HCT116 (cell line): ENCODE results near the gene CDH5. TPM values are rescaled to one million over a fixed set of nuclear protein-coding genes. Genes with fewer than 3 reads are reported as not detected.

Source experiments
- ATAC-seq: fragments of 200-7000 bp; cut with Tn5 transposase; 2 replicates; pipeline ENCODE4 v1.9.1; 2020; ENCODE audit warnings: mild to moderate bottlenecking, moderate library complexity
- BruUV-seq: library from RNA; stranded (reverse); fragments of 400-500 nt; replicated peaks from 2 replicates; lab custom pipeline; 2021; lab: Mats Ljungman, UMichigan
- CTCF ChIA-PET: fragments of 300-600 bp; sonication (Branson Sonifier 250); formaldehyde crosslinking; loops from one replicate; lab custom pipeline; 2021; ENCODE audit warnings: antibody characterized with exemption; lab: Charles Lee
- POLR2A ChIA-PET: fragments of 300-600, 350-600 bp; sonication (Branson Sonifier 250); formaldehyde crosslinking; loops from one replicate; lab custom pipeline; 2021; ENCODE audit warnings: antibody characterized with exemption; lab: Charles Lee
- RAD21 ChIA-PET, 2 experiments: fragments of 300-600 bp; sonication (Branson Sonifier 250); formaldehyde crosslinking; loops; one replicate each; lab custom pipeline; 2023; ENCODE audit warnings: low total read pairs in 2 of 2; ENCODE audit not compliant: uncharacterized antibody in 2 of 2, unreplicated experiment in 2 of 2, low non-redundant PET in 1 of 2; lab: Charles Lee
- DNase-seq: peaks from one replicate; pipeline ENCODE4 v3.0.0-alpha.2; 2010; ENCODE audit warnings: low read depth, low spot score
- H2AFZ ChIP-seq: fragments of 200-600 bp; shearing (Covaris generic), sonication (generic); 2 replicates; pipeline ENCODE4 v1.6.1; 2017; ENCODE audit warnings: low read depth, mixed run types, mixed read lengths, antibody characterized with exemption, low read length; ENCODE audit not compliant: poor library complexity, severe bottlenecking
- H3K27ac ChIP-seq: 2 replicates; pipeline ENCODE4 v1.5.1; 2012; ENCODE audit warnings: low read depth, low read length
- H3K27me3 ChIP-seq: fragments of 200-600 bp; sonication (generic); 2 replicates; pipeline ENCODE4 v1.6.1; 2016; ENCODE audit warnings: mixed run types, low read length, mixed read lengths; ENCODE audit not compliant: insufficient read depth
- H3K36me3 ChIP-seq, 2 experiments: fragments of 200-500 bp in 1 of 2; fragments of 200-600 bp in 1 of 2; sonication (Bioruptor generic) in 1 of 2; sonication (generic) in 1 of 2; 2 replicates each; pipeline versions ENCODE4 v1.5.1 to v1.6.1; 2014 to 2016; ENCODE audit warnings: low read length in 2 of 2, inconsistent platforms in 1 of 2, mixed read lengths in 1 of 2, mixed run types in 1 of 2; ENCODE audit not compliant: insufficient read depth in 2 of 2, control insufficient read depth in 1 of 2
- H3K4me1 ChIP-seq, 2 experiments: fragments of 200-600 bp in 1 of 2; sonication (generic) in 1 of 2; 2 replicates each; pipeline versions ENCODE4 v1.5.1 to v1.6.1; 2012 to 2017; ENCODE audit warnings: low read length in 2 of 2, inconsistent platforms in 1 of 2, mild to moderate bottlenecking in 1 of 2, mixed read lengths in 1 of 2, mixed run types in 1 of 2, moderate library complexity in 1 of 2; ENCODE audit not compliant: insufficient read depth in 2 of 2, control insufficient read depth in 1 of 2
- H3K4me2 ChIP-seq: fragments of 200-600 bp; sonication (generic); 2 replicates; pipeline ENCODE4 v1.6.1; 2017; ENCODE audit warnings: mixed run types, low read length, mixed read lengths
- H3K4me3 ChIP-seq, 2 experiments: fragments of 200-600 bp in 1 of 2; sonication (generic) in 1 of 2; replicated peaks in 1 of 2; 2 replicates each; pipeline ENCODE4 v1.5.1; 2011 to 2016; ENCODE audit warnings: low read length in 2 of 2, control low read depth in 1 of 2, low read depth in 1 of 2, mild to moderate bottlenecking in 1 of 2, mixed read lengths in 1 of 2, mixed run types in 1 of 2
- H3K79me2 ChIP-seq: fragments of 200-600 bp; sonication (generic); 2 replicates; pipeline ENCODE4 v1.6.1; 2017; ENCODE audit warnings: mild to moderate bottlenecking, mixed run types, low read length, moderate library complexity, mixed read lengths; ENCODE audit not compliant: insufficient read depth
- H3K9ac ChIP-seq: fragments of 200-600 bp; sonication (generic); 2 replicates; pipeline ENCODE4 v1.6.1; 2016; ENCODE audit warnings: low read length, mixed read lengths
- H3K9me2 ChIP-seq: fragments of 200-600 bp; sonication (generic), shearing (Covaris generic); 2 replicates; pipeline ENCODE4 v1.6.1; 2017; ENCODE audit warnings: mixed run types, mild to moderate bottlenecking, moderate library complexity; ENCODE audit not compliant: insufficient read depth
- H3K9me3 ChIP-seq, 2 experiments: fragments of 200-500 bp in 1 of 2; fragments of 200-600 bp in 1 of 2; sonication (Bioruptor generic) in 1 of 2; sonication (generic) in 1 of 2; 2 replicates each; pipeline ENCODE4 v1.6.1; 2014 to 2017; ENCODE audit warnings: low read length in 2 of 2, mixed read lengths in 2 of 2, inconsistent platforms in 1 of 2, low read depth in 1 of 2, mild to moderate bottlenecking in 1 of 2, mixed run types in 1 of 2, moderate library complexity in 1 of 2; ENCODE audit not compliant: control insufficient read depth in 1 of 2, insufficient read depth in 1 of 2
- H4K20me1 ChIP-seq: fragments of 200-600 bp; sonication (generic), shearing (Covaris generic); 2 replicates; pipeline ENCODE4 v1.6.1; 2017; ENCODE audit warnings: mixed run types, mild to moderate bottlenecking, moderate library complexity; ENCODE audit not compliant: insufficient read depth
- ELF1 ChIP-seq: IDR thresholded peaks from 2 replicates; pipeline ENCODE4 v1.6.1; 2012; ENCODE audit warnings: low read depth, borderline replicate concordance
- EZH2 ChIP-seq: fragments of 200-600 bp; sonication (generic); IDR thresholded peaks from 2 replicates; pipeline ENCODE4 v1.6.1; 2017; ENCODE audit warnings: antibody characterized with exemption, mixed run types
- JUND ChIP-seq: IDR thresholded peaks from 2 replicates; pipeline ENCODE4 v1.6.1; 2012
- TCF7L2 ChIP-seq: IDR thresholded peaks from 2 replicates; pipeline ENCODE4 v1.7.0; 2011; ENCODE audit warnings: borderline replicate concordance, inconsistent platforms; ENCODE audit not compliant: insufficient read depth, insufficient read length; ENCODE audit errors: extremely low read depth
- ZBTB33 ChIP-seq: IDR thresholded peaks from 2 replicates; pipeline ENCODE4 v1.6.1; 2011; ENCODE audit warnings: mild to moderate bottlenecking, low read length, moderate library complexity; ENCODE audit not compliant: insufficient replicate concordance; ENCODE audit errors: extremely low read depth
- ZFX ChIP-seq: fragments of 450-650 bp; IDR thresholded peaks from 2 replicates; pipeline ENCODE4 v1.6.1; 2017
- intact Hi-C: fragments of 100-400 bp; cut with micrococcal nuclease; formaldehyde crosslinking; loops from 2 replicates; pipeline ENCODE4 v1.10.0; 2022
- total RNA-seq: library from RNA; stranded (reverse); gene quantifications from one replicate; pipeline ENCODE4 v1.2.1, GENCODE V29; 2021; ENCODE audit not compliant: unreplicated experiment

The CDH5 gene
- total RNA-seq, 1 experiment from 2014 or later = 0.15 TPM

GRCh38 chr16:66381585-66382170, 15.2 kb downstream of the CDH5 start:
- Histone ChIP-seq H3K9ac (no peak overlapping the region), H3K27ac (peak overlapping the region; percentile 69), H3K4me1 (peaks cover 23 to 25% of the 10 kb centered on the region in 2 experiments), H3K9me3 (no peaks in the 10 kb centered on the region), H3K4me3 (peak overlapping the region in 1 of 2 experiments; percentile 29; a peak in 1 of 4 replicates), H2AFZ (no peak overlapping the region), H3K4me2 (peak overlapping the region; percentile 63), H3K36me3 (no peaks in the 10 kb centered on the region), H3K9me2 (no peaks in the 10 kb centered on the region), H3K79me2 (no peaks in the 10 kb centered on the region), H3K27me3 (no peaks in the 10 kb centered on the region), H4K20me1 (no peaks in the 10 kb centered on the region)
- ATAC-seq (no peak), DNase-seq (no peak)
- no peak for TF ChIP-seq EZH2
- TF ChIP-seq JUND = no peak
- no peak for TF ChIP-seq ELF1
- TF ChIP-seq ZBTB33 = no peak
- no peak for TF ChIP-seq TCF7L2
- TF ChIP-seq ZFX = no peak
- POLR2A ChIA-PET = no interaction called here
- CTCF ChIA-PET = no interaction called here
- no TSS peak for BruUV-seq
- intact Hi-C loops = no loop called here
- RAD21 ChIA-PET = no interaction called here
